NCI-H526 treated with DMSO at 0.1 percent for 48 hours (cell line): ENCODE data around the gene MMP10.

Source experiments
- DNase-seq: peaks from one replicate; lab custom pipeline; 2025; lab: John Stamatoyannopoulos, UW

MMP10 gene

GRCh38 chr11:102780491-102780918 lies at the start of gene MMP10:
MMP10 (minus strand) TSS chr11:102780628; CDS start chr11:102780591, 37 bp downstream.
- DNase-seq: no peak

DNA sequence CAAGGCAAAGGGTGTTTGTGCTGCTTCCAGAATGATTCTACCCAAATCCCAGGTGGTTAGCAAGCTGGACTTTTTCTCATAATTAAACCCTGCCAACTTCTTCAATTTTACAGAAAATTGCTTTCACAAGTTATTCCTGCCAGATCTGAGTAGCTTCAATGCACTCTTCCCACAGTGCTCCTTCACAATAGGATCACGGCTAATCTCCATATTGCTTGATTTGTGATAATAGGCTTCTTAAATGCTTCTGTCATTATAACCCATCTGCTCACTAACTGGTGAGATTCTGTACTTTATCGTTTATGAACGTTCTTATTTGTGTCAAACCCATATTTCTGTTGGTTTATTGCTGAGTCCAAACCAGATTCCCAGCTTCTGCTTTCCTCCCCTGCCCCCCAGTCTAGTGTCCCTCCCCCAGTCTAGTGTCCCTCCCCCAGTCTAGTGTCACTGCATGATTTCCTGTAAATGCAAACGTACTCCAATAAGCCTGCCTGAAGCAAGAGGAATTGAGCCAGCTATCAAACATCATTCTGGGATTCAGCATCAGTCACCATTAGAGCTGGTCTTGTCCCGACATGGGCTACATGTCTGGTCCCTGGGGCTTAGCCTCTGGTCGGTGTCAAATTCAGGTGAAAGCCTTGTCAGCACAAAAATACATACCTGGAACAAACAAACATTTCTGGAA lies 49.0 kb upstream of the MMP10 start:
- no peak for DNase-seq

DNA sequence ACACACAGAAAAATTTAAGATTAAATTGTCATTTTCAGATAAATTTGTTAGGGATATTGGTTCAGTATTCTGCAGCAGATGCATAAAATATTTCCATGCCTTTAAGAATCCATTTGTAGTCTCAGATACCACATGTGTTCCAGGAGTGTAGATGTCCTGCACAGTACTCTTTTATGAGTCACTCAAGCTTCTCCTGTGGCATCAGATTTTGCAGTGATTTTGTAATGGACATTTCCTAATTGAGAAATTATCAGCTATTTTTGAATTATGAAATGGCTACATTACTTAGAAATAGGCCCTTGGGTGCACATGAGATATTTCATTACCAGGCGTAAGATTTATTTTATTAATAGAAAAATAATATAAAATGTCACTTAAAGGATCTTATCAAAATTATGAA lies 44.1 kb upstream of the MMP10 start:
- DNase-seq: no peak

GRCh38 chr11:102819491-102819890 lies 39.1 kb upstream of the MMP10 start:
- DNase-seq: no peak

GRCh38 chr11:102813484-102813883 lies 33.1 kb upstream of the MMP10 start:
- no peak for DNase-seq

DNA sequence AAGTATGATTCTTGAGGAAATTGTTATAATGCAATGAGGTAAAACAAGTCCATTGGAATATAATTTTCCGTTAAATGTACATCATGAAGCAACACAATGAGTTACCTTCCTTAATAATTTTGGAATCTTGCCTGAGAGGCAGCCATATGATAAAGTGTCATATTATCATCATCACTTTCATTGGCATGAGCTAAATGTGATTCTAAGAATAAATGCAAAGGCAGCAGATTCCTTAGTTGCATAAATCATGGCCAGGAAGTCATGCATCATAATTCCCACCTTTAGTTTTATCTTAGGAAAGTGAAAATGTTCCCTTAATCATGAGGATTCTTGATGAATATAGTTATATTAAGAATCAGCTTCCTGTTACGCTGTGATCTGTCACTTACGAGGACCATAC lies 31.8 kb upstream of the MMP10 start:
- DNase-seq: no peak

DNA sequence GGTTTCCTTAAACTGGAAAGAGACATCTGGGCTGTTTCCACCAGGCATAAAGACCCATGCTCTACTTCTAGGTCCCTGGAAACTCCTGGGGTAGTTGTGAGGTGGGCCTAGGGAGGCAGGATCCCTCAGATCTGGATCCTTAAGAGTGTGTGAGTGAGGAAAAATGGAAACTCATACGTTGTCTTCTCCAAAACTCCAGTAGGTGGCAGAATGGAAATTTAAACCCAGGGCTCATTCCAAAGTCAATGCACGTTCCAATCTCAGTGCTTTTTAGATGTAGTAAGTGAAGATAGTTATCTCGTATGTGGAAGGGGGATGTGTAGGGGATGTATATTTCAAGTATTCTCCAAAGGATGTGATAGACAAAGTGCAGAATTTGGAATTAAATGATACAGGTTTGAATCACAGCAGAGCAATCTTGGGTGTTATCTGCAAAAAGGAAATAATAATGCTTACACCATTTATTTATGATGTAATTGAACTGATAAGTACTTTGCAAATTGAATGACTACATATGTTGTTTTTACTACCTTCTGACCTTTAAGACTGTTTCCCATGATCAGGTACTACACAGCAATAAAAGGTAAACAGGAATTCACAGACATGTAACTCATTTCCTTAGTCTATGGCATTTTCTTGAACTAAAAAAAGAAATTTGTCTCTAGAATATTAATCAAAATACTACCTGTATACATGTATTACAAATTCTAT lies 30.7 kb upstream of the MMP10 start:
- peak; percentile 49 for DNase-seq

GRCh38 chr11:102809971-102810370 lies 29.5 kb upstream of the MMP10 start:
- no peak for DNase-seq

GRCh38 chr11:102807921-102808320 lies 27.5 kb upstream of the MMP10 start:
- peak; percentile 68 for DNase-seq

- no peak for DNase-seq
Observed at GRCh38 chr11:102806296-102806695, 25.9 kb upstream of the MMP10 start.

DNA sequence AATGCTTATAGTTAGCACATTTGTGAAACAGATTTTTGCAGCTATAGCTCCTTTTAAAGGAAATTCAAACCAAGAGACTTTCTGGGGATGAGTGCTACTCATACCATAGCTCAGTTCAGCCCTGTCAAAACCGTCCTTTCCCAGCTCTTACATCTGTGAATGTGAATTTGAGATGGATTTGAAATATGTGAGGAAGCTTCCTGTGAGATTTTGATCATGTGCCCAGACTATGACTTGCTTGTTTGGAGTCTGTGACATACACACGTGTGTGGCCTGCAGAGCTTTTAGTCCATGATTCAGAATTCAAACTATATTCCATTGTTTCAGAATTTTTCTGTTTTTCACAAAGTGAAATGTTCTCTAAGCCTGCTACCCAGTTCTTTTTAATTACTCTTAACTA lies 21.9 kb upstream of the MMP10 start:
- no peak for DNase-seq

DNA sequence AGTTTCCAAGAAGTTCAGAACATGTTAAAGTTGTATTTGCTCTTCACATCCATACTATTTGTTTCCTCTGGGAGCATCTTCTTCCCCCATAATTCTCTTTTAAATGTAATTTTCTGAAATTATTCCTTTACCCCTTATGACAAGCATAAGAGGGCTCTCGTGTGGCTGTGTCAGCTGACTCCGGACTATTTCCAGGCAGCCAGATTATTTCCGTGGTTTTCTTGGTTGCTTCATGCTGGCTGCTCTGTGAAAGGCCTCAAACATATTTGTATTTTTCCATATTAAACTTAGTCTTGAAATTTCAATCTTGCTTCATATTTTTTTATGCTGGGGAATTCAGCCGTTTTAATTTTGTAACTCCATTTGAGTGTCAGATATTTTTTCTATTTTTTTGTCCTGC lies 20.3 kb upstream of the MMP10 start:
- no peak for DNase-seq

GRCh38 chr11:102799681-102800340 lies 19.4 kb upstream of the MMP10 start:
- DNase-seq: no peak

- no peak for DNase-seq
Observed at GRCh38 chr11:102798012-102798746, 17.8 kb upstream of the MMP10 start, which contains the start of gene MMP1. MMP1 (minus strand) TSS chr11:102798160; CDS start chr11:102798092, 68 bp downstream.

DNA sequence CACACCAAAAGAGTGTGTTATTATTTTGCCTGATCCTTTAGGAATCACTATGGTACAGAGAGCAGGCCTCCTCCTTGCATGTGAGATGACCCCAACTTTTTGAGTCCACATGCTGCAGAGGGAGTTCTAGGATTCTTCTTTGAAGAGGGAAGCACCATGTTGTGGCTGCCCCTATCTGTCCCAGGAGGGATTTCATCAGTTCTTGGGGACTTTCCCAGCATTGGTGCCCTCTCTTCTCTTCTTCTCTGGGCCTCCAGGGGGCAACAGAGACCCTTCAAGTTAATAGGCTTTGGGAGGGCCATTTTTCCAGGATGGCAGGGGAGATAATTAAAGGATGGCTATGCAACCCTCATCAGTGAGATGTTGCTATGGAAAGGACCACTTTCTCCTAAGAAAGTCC lies 14.0 kb upstream of the MMP10 start:
- no peak for DNase-seq

DNA sequence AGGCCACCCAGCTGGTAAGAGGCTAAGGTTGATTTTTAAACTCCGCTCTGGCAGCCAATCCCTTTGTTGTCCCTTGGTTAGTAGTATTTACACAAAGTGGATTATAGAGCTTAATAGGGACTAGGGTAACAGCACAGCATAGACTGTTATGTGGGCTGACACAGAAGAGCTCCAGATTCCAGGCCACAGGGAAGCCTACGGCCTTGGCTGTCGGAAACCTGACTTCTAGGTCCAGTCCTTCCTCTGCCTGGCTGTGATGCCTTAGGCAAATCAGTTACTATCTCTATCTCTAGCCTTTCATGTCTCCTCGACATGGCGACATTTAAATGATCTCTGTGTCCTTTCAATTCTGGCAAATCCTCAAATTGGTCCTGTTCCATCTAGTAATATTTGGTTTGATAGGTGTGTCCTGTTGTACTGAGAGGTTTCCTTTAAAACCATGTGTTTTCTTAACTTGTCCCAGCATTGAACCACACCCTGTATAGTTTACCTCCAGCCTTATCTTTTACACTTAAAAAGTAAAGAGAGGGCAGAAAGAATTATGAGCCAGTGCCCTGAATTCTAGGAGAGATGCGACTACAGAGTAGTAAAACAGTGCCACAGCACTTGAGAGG lies 13.4 kb upstream of the MMP10 start:
- DNase-seq: no peak

DNA sequence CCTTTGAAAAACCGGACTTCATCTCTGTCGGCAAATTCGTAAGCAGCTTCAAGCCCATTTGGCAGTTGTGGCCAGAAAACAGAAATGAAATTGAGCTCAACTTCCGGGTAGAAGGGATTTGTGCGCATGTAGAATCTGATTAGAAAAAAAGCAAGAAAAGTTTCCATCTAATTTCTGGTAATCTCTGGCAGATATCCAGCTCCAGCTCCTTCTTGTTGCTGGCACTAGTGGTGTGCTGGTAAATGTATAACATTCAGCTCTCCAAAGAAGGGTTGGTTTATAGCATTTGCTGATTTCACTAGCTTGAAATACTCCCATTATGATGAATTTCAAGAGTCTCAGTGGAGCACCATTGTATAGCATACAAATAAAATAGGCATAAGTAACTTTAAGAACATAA lies 12.2 kb upstream of the MMP10 start:
- no peak for DNase-seq

DNA sequence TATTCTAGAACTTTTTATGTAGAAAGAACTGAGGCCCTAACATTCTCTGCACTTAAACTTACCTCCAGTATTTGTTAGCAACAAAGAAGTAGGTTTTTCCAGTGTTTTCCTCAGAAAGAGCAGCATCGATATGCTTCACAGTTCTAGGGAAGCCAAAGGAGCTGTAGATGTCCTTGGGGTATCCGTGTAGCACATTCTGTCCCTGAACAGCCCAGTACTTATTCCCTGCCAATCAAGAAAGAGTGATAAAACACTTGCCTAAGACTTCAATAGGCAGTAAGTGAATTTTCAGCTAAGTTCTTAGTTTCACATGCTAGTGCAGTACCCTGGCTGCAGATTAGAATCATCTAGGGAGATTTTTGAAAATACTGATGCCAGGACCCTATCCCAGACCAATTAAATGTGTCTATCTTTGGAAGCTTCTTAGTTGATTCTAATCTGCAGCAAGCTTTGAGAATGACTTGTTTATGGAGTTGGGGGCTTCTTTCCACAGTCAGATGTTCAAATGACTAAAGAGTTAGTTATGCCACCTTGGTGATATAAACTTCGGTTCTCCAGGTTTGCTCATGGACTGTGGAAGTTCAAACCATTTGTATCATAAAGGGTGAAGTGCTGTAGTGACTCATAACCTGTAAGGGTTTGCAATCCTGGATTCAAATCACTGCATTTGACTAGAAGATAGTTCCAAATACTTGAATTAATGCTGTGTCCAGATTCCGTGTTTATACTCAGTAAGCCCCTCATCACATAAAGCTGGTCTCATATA lies 11.0 kb upstream of the MMP10 start:
- no peak for DNase-seq

DNA sequence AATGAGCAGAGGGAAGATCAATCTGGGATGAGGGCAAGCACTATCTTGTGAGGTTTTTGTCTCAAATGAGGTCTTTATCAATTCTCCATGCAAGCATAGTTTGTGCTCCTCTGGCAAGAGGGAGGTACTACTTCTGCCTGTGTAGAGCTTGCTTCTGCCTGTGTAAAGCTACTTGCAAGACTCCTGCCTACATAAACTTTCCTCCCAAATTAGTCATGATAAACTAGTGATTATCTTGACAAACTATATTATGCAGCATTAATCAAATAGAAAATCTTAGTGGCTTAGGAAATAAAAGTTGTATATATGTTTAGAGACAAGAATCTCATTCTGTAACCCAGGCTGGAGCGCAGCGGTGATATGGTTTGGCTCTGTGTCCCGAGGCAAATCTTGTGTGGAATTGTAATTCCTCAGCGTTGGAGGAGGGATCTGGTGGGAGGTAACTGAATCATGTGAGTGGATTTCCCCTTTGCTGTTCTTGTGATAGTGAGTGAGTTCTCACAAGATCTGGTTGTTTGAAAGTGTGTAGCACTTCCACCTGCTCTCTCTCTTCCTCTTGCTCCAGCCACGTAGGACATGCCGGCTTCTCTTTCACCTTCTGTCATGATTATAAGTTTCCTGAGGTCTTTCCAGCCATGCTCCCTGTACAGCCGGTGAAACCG lies 8.0 kb upstream of the MMP10 start:
- DNase-seq: no peak

DNA sequence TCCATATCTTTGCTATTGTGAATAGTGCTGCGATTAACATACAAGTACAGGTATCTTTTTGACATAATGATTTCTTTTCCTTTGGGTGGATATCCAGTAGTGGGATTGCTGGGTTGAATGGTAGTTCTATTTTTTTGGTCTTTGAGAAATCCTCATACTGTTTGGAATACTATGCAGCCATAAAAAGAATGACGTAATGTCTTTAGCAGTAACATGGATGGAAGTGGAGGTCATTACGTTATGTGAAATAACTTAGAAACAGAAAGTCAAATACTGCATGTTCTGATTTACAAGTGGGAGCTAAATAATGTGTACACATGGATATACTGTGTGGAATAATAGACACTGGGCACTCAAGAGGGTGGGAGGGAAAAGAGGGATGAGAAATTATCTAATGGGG lies 4.0 kb upstream of the MMP10 start:
- DNase-seq: no peak

- no peak for DNase-seq
Observed at GRCh38 chr11:102783720-102784119, 3.3 kb upstream of the MMP10 start.
